Fibroblast of skin of back (primary cell): ENCODE data around the gene TLE1.

ENCODE experiments used
- DNase-seq: peaks from one replicate; pipeline ENCODE4 v3.0.0-alpha.2; 2013

TLE1 gene

GRCh38 chr9:81543695-81544094, 145.7 kb downstream of the TLE1 start:
- peak; percentile 54 for DNase-seq

GRCh38 chr9:81542118-81542889, 147.0 kb downstream of the TLE1 start:
- DNase-seq = peak; percentile 11

GRCh38 chr9:81540142-81540710, 149.1 kb downstream of the TLE1 start:
- no peak for DNase-seq

- no peak for DNase-seq
These were observed 150.0 kb downstream of the TLE1 start for GRCh38 chr9:81539317-81539716.

- no peak for DNase-seq
These were observed 150.5 kb downstream of the TLE1 start for GRCh38 chr9:81538890-81539289.

GRCh38 chr9:81537964-81538363, 151.4 kb downstream of the TLE1 start:
- peak; percentile 62 for DNase-seq

- no peak for DNase-seq
These were observed 152.9 kb downstream of the TLE1 start for GRCh38 chr9:81536242-81537025.

- peak; percentile 46 for DNase-seq
These were observed 153.7 kb downstream of the TLE1 start for GRCh38 chr9:81535542-81536241.

- DNase-seq = no peak
These were observed 155.0 kb downstream of the TLE1 start for GRCh38 chr9:81534138-81534875.
